ENCODE results near the gene PRRT4. TPM values are rescaled to one million over a fixed set of nuclear protein-coding genes. Genes with fewer than 3 reads are reported as not detected.
A peak's percentile ranks its signal among the peaks of the same experiment; 100 is the strongest.

Gene PRRT4
- total and polyA plus RNA-seq, 9 of the 15 experiments (the other 6 are each of a cell fraction or from before 2014, with no cell fraction given): not detected

GRCh38 chr7:128398841-128399135, 37.3 kb upstream of the PRRT4 start (continued):
- TF ChIP-seq NFIX (CRISPR knock-in tag; IDR thresholded peaks at IDR 0.05; ENCODE audit: low read depth) (no peak), PBX2 (CRISPR knock-in tag; IDR thresholded peaks at IDR 0.05; ENCODE audit: low read depth) (no peak), PBX2 (tag; conservative IDR thresholded peaks at IDR 0.05; ENCODE audit: low read depth) (no peak), HBP1 (CRISPR knock-in tag; IDR thresholded peaks at IDR 0.05) (no peak), MTA1 (IDR thresholded peaks at IDR 0.05; ENCODE audit: borderline replicate concordance) (no peak), ZNF407 (IDR thresholded peaks at IDR 0.05; ENCODE audit: low read depth) (no peak), ZBTB9 (CRISPR knock-in tag; IDR thresholded peaks at IDR 0.05) (peak; percentile 66; the same call in 1 of the 2 replicates), FOXA3 (CRISPR knock-in tag; conservative IDR thresholded peaks at IDR 0.05 in 1 of 2, IDR thresholded peaks at IDR 0.05 in 1 of 2) (no peak), CTBP1 (IDR thresholded peaks at IDR 0.05; ENCODE audit: borderline replicate concordance) (peak; percentile 3; the same call in 1 of the 2 replicates), DNMT1 (IDR thresholded peaks at IDR 0.05) (no peak), BACH1 (tag; IDR thresholded peaks at IDR 0.05) (no peak), ARID3B (CRISPR knock-in tag; IDR thresholded peaks at IDR 0.05; ENCODE audit: borderline replicate concordance) (no peak)

All from K562 (cell line).